ENCODE results near the gene PDE6D.

PDE6D gene

DNA sequence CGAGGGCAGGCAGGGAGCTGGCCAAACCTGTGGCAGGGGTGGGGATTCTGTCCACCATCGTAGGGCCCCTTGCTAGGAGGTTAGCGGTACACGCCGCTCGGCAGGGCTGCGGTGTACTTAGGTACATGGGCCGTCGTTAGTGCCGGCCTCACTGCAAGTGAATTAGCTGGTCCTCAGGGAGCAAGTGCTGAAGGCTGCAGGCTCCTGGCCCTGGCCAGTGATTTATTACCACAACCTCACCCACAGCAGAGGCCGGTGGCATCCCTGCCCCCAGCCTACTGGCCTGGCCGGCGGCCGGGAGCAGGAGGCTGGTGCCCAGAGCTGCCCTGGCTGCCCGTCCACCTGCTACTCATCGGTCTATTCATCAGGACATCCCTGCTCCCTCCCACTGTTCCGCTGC, 92.4 kb downstream of the PDE6D start:
- Mint-ChIP-seq H3K27me3 (no peaks in the 10 kb centered on the region), H3K4me1 (peaks cover 9% of the 10 kb centered on the region), H3K4me3 (no peak overlapping the region), H3K27ac (no peak overlapping the region), H3K9me3 (no peaks in the 10 kb centered on the region), H3K36me3 (ENCODE audit: low read depth) (no peaks in the 10 kb centered on the region)
- DNase-seq (no peak), ATAC-seq (no peak)

DNA sequence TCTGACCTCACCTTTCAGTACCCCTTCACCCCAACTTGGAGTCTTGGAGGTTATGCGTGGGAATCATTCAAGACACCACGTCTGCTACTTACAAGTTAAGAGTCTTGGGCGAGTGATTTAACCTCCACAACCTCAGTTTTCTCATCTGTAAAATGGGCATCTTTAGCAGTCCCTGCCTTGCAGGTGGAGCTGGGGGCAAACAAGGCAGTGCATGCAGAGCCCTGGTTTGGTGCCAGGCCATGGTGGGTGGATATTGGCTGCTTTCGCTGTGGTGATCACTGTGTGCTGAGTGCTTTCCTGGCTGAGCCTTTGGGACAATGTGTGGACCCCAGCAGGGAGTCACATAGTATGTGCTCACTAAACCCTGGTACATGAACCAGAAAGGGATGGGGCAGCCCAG, 93.1 kb downstream of the PDE6D start:
- no peak for DNase-seq
- H3K27me3 Mint-ChIP-seq, result no peaks in the 10 kb centered on the region
- H3K4me1 Mint-ChIP-seq, result peaks cover 9% of the 10 kb centered on the region
- H3K4me3 Mint-ChIP-seq, result no peak overlapping the region
- H3K9me3 Mint-ChIP-seq, result no peaks in the 10 kb centered on the region
- no peak overlapping the region for H3K27ac Mint-ChIP-seq
- H3K36me3 Mint-ChIP-seq (ENCODE audit: low read depth), result no peaks in the 10 kb centered on the region
- no peak for ATAC-seq

GRCh38 chr2:231687133-231687852, 93.8 kb downstream of the PDE6D start:
- peak; percentile 81 for DNase-seq
- Mint-ChIP-seq H3K4me3 (no peak overlapping the region), H3K36me3 (ENCODE audit: low read depth) (no peaks in the 10 kb centered on the region), H3K4me1 (peaks cover 9% of the 10 kb centered on the region), H3K9me3 (no peaks in the 10 kb centered on the region), H3K27me3 (peaks cover 6% of the 10 kb centered on the region), H3K27ac (peak overlapping the region; percentile 0)
- peak; percentile 91 for ATAC-seq

DNA sequence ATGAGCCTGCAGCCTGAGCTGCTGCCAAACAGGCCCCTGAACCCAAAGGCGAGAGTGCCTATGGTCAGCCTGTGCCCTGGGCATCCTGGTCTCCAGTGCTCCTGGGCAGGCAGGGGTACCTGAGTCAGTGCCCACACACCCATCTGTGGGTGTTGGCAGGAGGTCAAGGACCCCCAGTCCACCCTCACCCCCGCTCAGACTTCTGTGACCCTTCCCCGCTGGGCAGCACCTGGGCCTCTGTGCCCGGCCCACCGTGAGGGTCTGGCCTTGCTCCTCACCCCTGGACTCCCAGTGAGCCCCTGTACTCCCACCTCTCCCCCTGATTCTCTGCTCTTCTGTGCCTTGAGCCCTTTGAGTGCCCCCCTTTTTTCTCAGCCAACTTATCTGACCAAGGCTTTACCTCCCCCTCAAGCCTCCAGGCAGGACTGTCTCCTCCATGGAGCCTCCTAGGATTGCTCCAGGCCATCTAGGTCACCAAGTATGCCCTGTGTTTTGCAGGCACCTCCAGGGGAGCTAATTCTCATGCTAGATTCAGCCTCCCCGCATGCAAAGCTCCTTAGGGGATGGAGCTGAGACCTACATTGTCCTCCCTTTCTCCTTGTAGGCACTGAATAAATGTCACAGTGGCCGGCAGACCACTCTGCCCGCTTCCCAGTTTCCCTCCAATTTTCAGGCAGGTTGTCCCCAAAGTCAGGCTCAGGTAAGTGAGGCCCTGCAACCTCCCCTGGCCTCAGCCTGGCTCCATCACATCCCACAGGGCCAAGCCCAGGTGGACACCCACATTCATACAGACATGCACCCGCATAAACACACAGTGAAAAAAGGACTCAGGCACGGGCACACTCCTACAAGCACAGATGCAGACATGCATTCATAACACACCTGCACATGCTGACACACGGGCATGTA, 94.6 kb downstream of the PDE6D start:
- Mint-ChIP-seq H3K27ac (peak overlapping the region; percentile 0), H3K4me3 (no peak overlapping the region), H3K36me3 (ENCODE audit: low read depth) (no peaks in the 10 kb centered on the region), H3K9me3 (no peaks in the 10 kb centered on the region), H3K27me3 (peaks cover 15% of the 10 kb centered on the region), H3K4me1 (peaks cover 10% of the 10 kb centered on the region)
- ATAC-seq (no peak), DNase-seq (no peak)

GRCh38 chr2:231685349-231686191, 95.5 kb downstream of the PDE6D start:
- no peak overlapping the region for H3K4me3 Mint-ChIP-seq
- ATAC-seq (no peak), DNase-seq (no peak)
- no peak overlapping the region for H3K27ac Mint-ChIP-seq
- H3K36me3 Mint-ChIP-seq (ENCODE audit: low read depth), result no peaks in the 10 kb centered on the region
- H3K9me3 Mint-ChIP-seq, result no peaks in the 10 kb centered on the region
- H3K27me3 Mint-ChIP-seq, result peaks cover 16% of the 10 kb centered on the region
- peaks cover 11% of the 10 kb centered on the region for H3K4me1 Mint-ChIP-seq

GRCh38 chr2:231684314-231685223, 96.5 kb downstream of the PDE6D start:
- H3K27me3 Mint-ChIP-seq, result peaks cover 21% of the 10 kb centered on the region
- no peaks in the 10 kb centered on the region for H3K36me3 Mint-ChIP-seq (ENCODE audit: low read depth)
- DNase-seq (no peak), ATAC-seq (no peak)
- H3K4me3 Mint-ChIP-seq, result no peak overlapping the region
- peaks cover 11% of the 10 kb centered on the region for H3K4me1 Mint-ChIP-seq
- H3K9me3 Mint-ChIP-seq, result no peaks in the 10 kb centered on the region
- H3K27ac Mint-ChIP-seq, result no peak overlapping the region

- ATAC-seq (no peak), DNase-seq (no peak)
- Mint-ChIP-seq H3K36me3 (ENCODE audit: low read depth) (no peaks in the 10 kb centered on the region), H3K4me1 (peaks cover 11% of the 10 kb centered on the region), H3K27ac (no peak overlapping the region), H3K9me3 (no peaks in the 10 kb centered on the region), H3K27me3 (peaks cover 21% of the 10 kb centered on the region), H3K4me3 (no peak overlapping the region)
Observed at GRCh38 chr2:231683292-231684235, 97.5 kb downstream of the PDE6D start.

DNA sequence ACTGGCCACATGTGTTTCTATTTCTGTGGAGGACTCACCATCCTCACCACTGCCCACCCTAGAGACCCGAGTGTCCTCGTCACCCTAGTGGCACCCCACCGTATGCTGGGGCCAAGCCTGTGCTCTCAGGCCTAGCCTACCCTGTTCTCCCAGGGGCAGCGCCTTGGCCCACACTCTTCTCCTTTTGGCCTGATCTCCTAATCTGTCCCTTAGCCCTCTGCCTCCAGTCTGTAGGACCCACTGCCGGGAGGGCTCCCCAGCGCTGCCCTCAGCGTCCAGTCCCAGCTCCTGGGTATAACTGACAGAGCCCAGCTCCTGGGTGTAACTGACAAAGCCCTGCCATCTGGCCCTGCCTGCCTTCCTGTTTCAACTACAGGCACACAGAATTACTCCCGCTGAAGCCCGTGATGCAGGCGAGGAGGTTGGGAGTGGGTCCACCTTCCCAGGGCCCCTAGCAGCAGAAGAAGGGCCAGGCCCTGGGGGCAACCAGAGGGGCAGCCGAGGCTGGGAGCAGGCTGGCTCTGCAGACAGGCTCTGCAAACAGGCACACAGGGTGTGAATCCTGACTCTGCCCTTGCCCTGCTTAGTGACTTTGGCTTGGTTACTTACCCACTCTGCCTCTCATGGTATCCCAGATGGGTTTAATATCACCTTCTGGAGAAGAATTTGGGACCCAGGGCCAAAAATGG, 98.3 kb downstream of the PDE6D start:
- Mint-ChIP-seq H3K36me3 (ENCODE audit: low read depth) (no peaks in the 10 kb centered on the region), H3K27me3 (peaks cover 21% of the 10 kb centered on the region), H3K27ac (no peak overlapping the region), H3K4me3 (no peak overlapping the region), H3K9me3 (no peaks in the 10 kb centered on the region), H3K4me1 (peaks cover 10% of the 10 kb centered on the region)
- DNase-seq (no peak), ATAC-seq (no peak)
